MM.1S (cell line): ENCODE measurements around the gene OR14C36.

Source experiments
- DNase-seq: peaks from one replicate; pipeline ENCODE4 v3.0.0-alpha.2; 2015
- H2AFZ ChIP-seq: fragments of 300-600 bp; sonication (generic); 2 replicates; pipeline ENCODE4 v1.6.0; 2016; ENCODE audit warnings: antibody characterized with exemption, low read length
- H3F3A ChIP-seq: fragments of 300-600 bp; sonication (generic); 2 replicates; pipeline ENCODE4 v1.6.1; 2016; ENCODE audit warnings: mild to moderate bottlenecking, antibody characterized with exemption, low read length, moderate library complexity, mixed read lengths; ENCODE audit not compliant: insufficient read depth
- H3K27ac ChIP-seq: fragments of 300-600 bp; sonication (generic); 2 replicates; pipeline ENCODE4 v1.5.1; 2016; ENCODE audit warnings: mild to moderate bottlenecking, low read length
- H3K27me3 ChIP-seq: fragments of 300-600 bp; sonication (generic); replicated peaks from 2 replicates; pipeline ENCODE4 v1.6.0; 2016; ENCODE audit warnings: low read length; ENCODE audit not compliant: insufficient read depth
- H3K36me3 ChIP-seq: fragments of 300-600 bp; sonication (generic); replicated peaks from 2 replicates; pipeline ENCODE4 v1.6.1; 2016; ENCODE audit warnings: mild to moderate bottlenecking, low read length, mixed read lengths; ENCODE audit not compliant: insufficient read depth
- H3K4me1 ChIP-seq: fragments of 300-600 bp; sonication (generic); 2 replicates; pipeline ENCODE4 v1.6.1; 2016; ENCODE audit warnings: low read length, mixed read lengths
- H3K4me2 ChIP-seq: fragments of 300-600 bp; sonication (generic); 2 replicates; pipeline ENCODE4 v1.6.0; 2016; ENCODE audit warnings: low read depth, low read length
- H3K4me3 ChIP-seq: fragments of 300-600 bp; sonication (generic); 2 replicates; pipeline ENCODE4 v1.5.1; 2016; ENCODE audit warnings: low read length, mixed read lengths
- H3K79me2 ChIP-seq: fragments of 300-600 bp; sonication (generic); 2 replicates; pipeline ENCODE4 v1.6.1; 2016; ENCODE audit warnings: mixed run types, low read length, mixed read lengths
- H3K9ac ChIP-seq: fragments of 300-600 bp; sonication (generic); 2 replicates; pipeline ENCODE4 v1.6.1; 2016; ENCODE audit warnings: low read length, mixed read lengths
- H3K9me2 ChIP-seq: fragments of 300-600 bp; sonication (generic); replicated peaks from 2 replicates; pipeline ENCODE4 v1.6.1; 2016; ENCODE audit warnings: mild to moderate bottlenecking, low read length, mixed read lengths; ENCODE audit not compliant: insufficient read depth
- H3K9me3 ChIP-seq: fragments of 300-600 bp; sonication (generic); replicated peaks from 2 replicates; pipeline ENCODE4 v1.6.1; 2016; ENCODE audit warnings: mild to moderate bottlenecking, low read length, mixed read lengths; ENCODE audit not compliant: insufficient read depth
- H4K20me1 ChIP-seq: fragments of 300-600 bp; sonication (generic); 2 replicates; pipeline ENCODE4 v1.6.1; 2016; ENCODE audit warnings: mild to moderate bottlenecking, low read length, moderate library complexity, mixed read lengths; ENCODE audit not compliant: insufficient read depth
- CTCF ChIP-seq: fragments of 300-600 bp; sonication (generic); IDR thresholded peaks from 2 replicates; pipeline ENCODE4 v1.5.1; 2016; ENCODE audit warnings: antibody characterized with exemption, low read length, mixed read lengths
- EZH2 ChIP-seq: fragments of 300-600 bp; sonication (generic); optimal IDR thresholded peaks from 2 replicates; pipeline ENCODE3; 2017; ENCODE audit warnings: low read depth, mild to moderate bottlenecking, antibody characterized with exemption, low read length, mixed read lengths
- EZH2phosphoT487 ChIP-seq: fragments of 300-600 bp; sonication (generic); IDR thresholded peaks from 2 replicates; pipeline ENCODE4 v1.6.1; 2018; ENCODE audit warnings: antibody characterized with exemption, low read length

OR14C36 gene

GRCh38 chr1:248372394-248372793, 23.8 kb downstream of the OR14C36 start:
- no peaks in the 10 kb centered on the region for H3K36me3 ChIP-seq
- H3K4me2 ChIP-seq, result no peak overlapping the region
- H3K27me3 ChIP-seq, result no peaks in the 10 kb centered on the region
- H3K4me1 ChIP-seq, result no peaks in the 10 kb centered on the region
- no peaks in the 10 kb centered on the region for H3K79me2 ChIP-seq
- DNase-seq, result peak; percentile 64
- no peaks in the 10 kb centered on the region for H4K20me1 ChIP-seq
- H3K9ac ChIP-seq, result no peak overlapping the region
- H2AFZ ChIP-seq, result no peak overlapping the region
- no peaks in the 10 kb centered on the region for H3K9me3 ChIP-seq
- no peaks in the 10 kb centered on the region for H3F3A ChIP-seq
- no peaks in the 10 kb centered on the region for H3K9me2 ChIP-seq
- H3K27ac ChIP-seq, result no peak overlapping the region
- H3K4me3 ChIP-seq, result no peak overlapping the region
- TF ChIP-seq EZH2phosphoT487, result no peak
- no peak for TF ChIP-seq CTCF
- no peak for TF ChIP-seq EZH2

DNA sequence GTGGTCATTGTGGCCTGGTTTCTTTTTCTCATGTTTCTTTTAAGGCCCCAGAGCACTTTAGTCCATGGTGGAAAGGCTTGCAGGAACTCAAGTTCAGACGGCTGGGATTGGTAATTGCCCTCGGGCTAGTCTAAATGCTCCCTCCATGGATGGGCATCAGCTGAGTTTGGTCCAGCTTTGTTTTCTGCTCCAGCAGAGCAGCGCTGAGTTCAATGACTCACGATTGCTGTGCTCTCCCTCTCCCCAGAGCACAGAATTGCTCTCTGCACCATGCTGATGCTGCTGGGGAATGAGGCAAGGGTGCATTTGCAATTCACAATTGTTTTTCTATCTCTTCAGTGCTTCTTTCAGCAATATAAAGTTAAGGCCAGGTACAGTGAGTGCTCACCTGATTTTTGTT, 25.2 kb downstream of the OR14C36 start:
- H3F3A ChIP-seq, result no peaks in the 10 kb centered on the region
- no peaks in the 10 kb centered on the region for H3K79me2 ChIP-seq
- H2AFZ ChIP-seq, result no peak overlapping the region
- no peak overlapping the region for H3K27ac ChIP-seq
- H3K9ac ChIP-seq, result no peak overlapping the region
- H3K9me3 ChIP-seq, result no peaks in the 10 kb centered on the region
- no peak overlapping the region for H3K4me2 ChIP-seq
- H3K9me2 ChIP-seq, result no peaks in the 10 kb centered on the region
- no peak for TF ChIP-seq EZH2
- no peak for TF ChIP-seq EZH2phosphoT487
- TF ChIP-seq CTCF, result no peak
- H3K36me3 ChIP-seq, result no peaks in the 10 kb centered on the region
- DNase-seq, result no peak
- H3K4me1 ChIP-seq, result no peaks in the 10 kb centered on the region
- no peaks in the 10 kb centered on the region for H4K20me1 ChIP-seq
- H3K4me3 ChIP-seq, result no peak overlapping the region
- no peaks in the 10 kb centered on the region for H3K27me3 ChIP-seq

DNA sequence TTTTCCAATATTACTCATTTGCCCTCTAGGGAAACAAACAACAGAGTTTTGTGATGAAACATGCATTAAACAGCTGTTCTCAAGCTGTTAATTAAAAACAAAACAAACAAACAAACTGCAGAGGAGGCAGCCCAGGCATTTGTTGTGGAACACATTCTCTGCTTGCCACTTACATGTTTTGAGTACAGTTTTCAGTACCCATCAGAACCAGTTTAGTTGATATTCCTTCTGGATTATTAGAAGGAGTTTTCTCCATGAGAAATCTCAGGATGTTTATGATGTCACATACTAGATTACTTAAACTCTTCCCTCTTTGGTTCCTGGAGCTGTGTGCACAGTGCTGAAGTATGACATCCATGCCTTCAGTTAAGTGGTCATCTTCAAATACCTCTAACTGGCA, 26.9 kb downstream of the OR14C36 start, which contains the start of gene OR2T6:
Gene OR2T6 (plus strand): TSS at position 301 of the 400 bp plus-strand sequence. CDS start 11,863 bp downstream, outside the sequence.
- no peak within 1 kb of the TSS for H3K9ac ChIP-seq
- no peak within 1 kb of the TSS for H3K4me3 ChIP-seq
- H4K20me1 ChIP-seq, result no peaks in the 10 kb centered on the region
- H3F3A ChIP-seq, result no peaks in the 10 kb centered on the region
- H2AFZ ChIP-seq, result no peak within 1 kb of the TSS
- no peaks in the 10 kb centered on the region for H3K27me3 ChIP-seq
- no peaks in the 10 kb centered on the region for H3K9me2 ChIP-seq
- H3K4me2 ChIP-seq, result no peak within 1 kb of the TSS
- no peaks in the 10 kb centered on the region for H3K36me3 ChIP-seq
- TF ChIP-seq EZH2 (no peak), EZH2phosphoT487 (no peak), CTCF (no peak)
- H3K27ac ChIP-seq, result no peak within 1 kb of the TSS
- no peaks in the 10 kb centered on the region for H3K79me2 ChIP-seq
- no peak for DNase-seq
- no peaks in the 10 kb centered on the region for H3K4me1 ChIP-seq
- no peaks in the 10 kb centered on the region for H3K9me3 ChIP-seq
